Measurements from ENCODE around the gene LBX2.
"Not testable (repeated sequence)": the region's sequence is repeated elsewhere in the genome, so short reads cannot be mapped to it uniquely, and the experiment has no call there.

GRCh38 chr2:74483675-74484164 is 15.7 kb downstream of the LBX2 start:
- not testable (repeated sequence) for TF ChIP-seq CTCF (IDR thresholded peaks at IDR 0.05); ZFX (IDR thresholded peaks at IDR 0.05; ENCODE audit: borderline replicate concordance)
